Thymus (tissue), 11 donors: ENCODE measurements around the gene IL21R. TPM values are rescaled to one million over a fixed set of nuclear protein-coding genes. Genes with fewer than 3 reads are reported as not detected.
"Not testable (repeated sequence)": the region's sequence is repeated elsewhere in the genome, so short reads cannot be mapped to it uniquely, and the experiment has no call there.

Source experiments
- DNase-seq, 9 donors: peaks; one replicate each; pipeline ENCODE4 v3.0.0-alpha.2; 2013; ENCODE audit warnings: low spot score in 9 of 9, low read depth in 6 of 9, missing footprints in 1 of 9
- H3K27ac ChIP-seq, 2 donors: one replicate each; pipeline ENCODE4 v1.5.1; 2013; ENCODE audit warnings: control low read depth in 1 of 2, low read depth in 1 of 2, low read length in 1 of 2, mild to moderate bottlenecking in 1 of 2, moderate library complexity in 1 of 2
- H3K27me3 ChIP-seq, 2 donors: one replicate each; pipeline ENCODE4 v1.5.1; 2013; ENCODE audit warnings: low read length in 1 of 2; ENCODE audit not compliant: control insufficient read depth in 2 of 2, insufficient read depth in 1 of 2
- H3K36me3 ChIP-seq, 2 donors: one replicate each; pipeline ENCODE4 v1.5.1; 2013; ENCODE audit warnings: low read length in 1 of 2, mild to moderate bottlenecking in 1 of 2, moderate library complexity in 1 of 2; ENCODE audit not compliant: control insufficient read depth in 2 of 2, insufficient read depth in 2 of 2
- H3K4me1 ChIP-seq, 2 donors: one replicate each; pipeline ENCODE4 v1.5.1; 2013; ENCODE audit warnings: low read length in 2 of 2; ENCODE audit not compliant: control insufficient read depth in 2 of 2, insufficient read depth in 2 of 2
- H3K4me3 ChIP-seq, 2 donors: one replicate each; pipeline ENCODE4 v1.5.1; 2013; ENCODE audit warnings: low read length in 2 of 2, control low read depth in 1 of 2, mild to moderate bottlenecking in 1 of 2
- H3K9me3 ChIP-seq, 2 donors: one replicate each; pipeline ENCODE4 v1.5.1; 2013; ENCODE audit warnings: low read length in 1 of 2, mild to moderate bottlenecking in 1 of 2; ENCODE audit not compliant: control insufficient read depth in 2 of 2, insufficient read depth in 1 of 2
- WGBS: extraction: QIAGEN DNeasy Blood & Tissue Kit; methylation state at CpG from one replicate; pipeline ENCODE4 v1.1.7; 2013; 5-methylcytosine and 5-hydroxymethylcytosine counted together
- polyA plus RNA-seq: library from polyadenylated mRNA; stranded (reverse); fragments of 200-250 nt; gene quantifications from one replicate; pipeline ENCODE4 v1.2.3, GENCODE V29; 2013
- total RNA-seq: library from RNA; stranded (reverse); fragments of 120-200 nt; gene quantifications from one replicate; pipeline ENCODE4 v1.2.4, GENCODE V29; 2013
- donor health status: healthy.

IL21R gene
- total and polyA plus RNA-seq, 2 donors = 10.7 to 12.8 TPM

GRCh38 chr16:27428026-27428785 is 26.2 kb downstream of the IL21R start:
- peaks cover 4 to 19% of the 10 kb centered on the region in 2 donors for H3K4me1 ChIP-seq
- 90% methylated on average over 4 of the region's 4 CpGs for WGBS
- H3K27ac ChIP-seq = no peak overlapping the region
- no peak overlapping the region for H3K4me3 ChIP-seq
- peaks cover 4 to 10% of the 10 kb centered on the region in 2 donors for H3K36me3 ChIP-seq
- no peaks in the 10 kb centered on the region for H3K9me3 ChIP-seq
- no peak for DNase-seq
- no peaks in the 10 kb centered on the region for H3K27me3 ChIP-seq

DNA sequence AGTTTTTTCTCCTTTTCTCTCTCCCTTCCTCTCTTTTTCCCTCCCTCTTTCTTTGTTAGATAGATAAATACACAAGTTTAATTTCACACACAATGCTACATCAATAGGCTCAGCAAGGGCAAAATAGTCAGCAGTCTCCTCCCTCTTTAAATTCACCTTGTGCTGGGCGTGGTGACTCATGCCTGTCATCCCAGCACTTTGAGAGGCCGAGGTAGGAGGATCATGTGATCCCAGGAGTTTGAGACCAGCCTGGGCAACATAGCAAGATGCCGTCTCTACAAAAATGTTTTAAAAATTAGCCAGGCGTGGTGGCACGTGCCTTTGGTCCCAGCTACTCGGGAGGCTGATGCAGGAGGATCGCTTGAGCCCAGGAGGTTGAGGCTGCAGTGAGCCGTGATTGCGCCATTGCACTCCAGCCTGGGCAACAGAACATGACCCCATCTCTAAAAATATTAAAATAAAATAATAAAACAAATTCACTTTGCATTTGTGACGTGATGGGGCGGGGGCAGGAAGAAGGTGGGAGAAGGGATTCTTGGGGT is 27.4 kb downstream of the IL21R start:
- no peak for DNase-seq
- H3K36me3 ChIP-seq = peaks cover 9 to 16% of the 10 kb centered on the region in 2 donors
- WGBS = 97% methylated on average over 11 of the region's 11 CpGs
- H3K4me3 ChIP-seq = no peak overlapping the region
- no peaks in the 10 kb centered on the region for H3K9me3 ChIP-seq
- no peaks in the 10 kb centered on the region for H3K27me3 ChIP-seq
- no peak overlapping the region for H3K27ac ChIP-seq
- peaks cover 4 to 19% of the 10 kb centered on the region in 2 donors for H3K4me1 ChIP-seq

- Histone ChIP-seq H3K9me3 (no peaks in the 10 kb centered on the region), H3K4me1 (peaks cover 4 to 19% of the 10 kb centered on the region in 2 donors), H3K27me3 (no peaks in the 10 kb centered on the region), H3K4me3 (no peak overlapping the region), H3K27ac (no peak overlapping the region), H3K36me3 (peaks cover 9 to 17% of the 10 kb centered on the region in 2 donors)
- DNase-seq = no peak
- 75% methylated on average over 16 of the region's 16 CpGs for WGBS
Observed at GRCh38 chr16:27429981-27430441, 28.0 kb downstream of the IL21R start.

DNA sequence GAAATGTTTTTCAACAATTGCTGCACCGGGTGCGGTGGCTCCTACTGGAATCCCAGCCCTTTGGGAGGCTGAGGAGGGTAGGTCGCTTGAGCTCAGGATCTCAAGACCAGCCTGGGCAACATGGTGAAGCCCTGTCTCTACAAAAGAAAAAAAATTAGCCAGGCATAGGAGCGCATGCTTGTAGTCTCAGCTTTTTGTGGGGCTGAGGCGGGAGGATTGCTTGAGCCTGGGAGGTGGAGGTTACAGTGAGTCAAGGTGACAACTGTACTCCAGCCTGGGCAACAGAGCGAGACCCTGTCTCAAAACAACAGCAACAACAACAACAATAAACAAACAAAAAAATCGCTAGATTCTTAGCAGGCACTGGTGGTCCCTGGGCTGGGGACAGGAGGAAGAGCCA is 28.5 kb downstream of the IL21R start:
- H3K27me3 ChIP-seq = no peaks in the 10 kb centered on the region
- no peak overlapping the region for H3K4me3 ChIP-seq
- no peak overlapping the region for H3K27ac ChIP-seq
- H3K36me3 ChIP-seq = peaks cover 9 to 19% of the 10 kb centered on the region in 2 donors
- H3K9me3 ChIP-seq = no peaks in the 10 kb centered on the region
- no peak for DNase-seq
- WGBS = 85% methylated on average over 7 of the region's 7 CpGs
- H3K4me1 ChIP-seq = peaks cover 4 to 19% of the 10 kb centered on the region in 2 donors

DNA sequence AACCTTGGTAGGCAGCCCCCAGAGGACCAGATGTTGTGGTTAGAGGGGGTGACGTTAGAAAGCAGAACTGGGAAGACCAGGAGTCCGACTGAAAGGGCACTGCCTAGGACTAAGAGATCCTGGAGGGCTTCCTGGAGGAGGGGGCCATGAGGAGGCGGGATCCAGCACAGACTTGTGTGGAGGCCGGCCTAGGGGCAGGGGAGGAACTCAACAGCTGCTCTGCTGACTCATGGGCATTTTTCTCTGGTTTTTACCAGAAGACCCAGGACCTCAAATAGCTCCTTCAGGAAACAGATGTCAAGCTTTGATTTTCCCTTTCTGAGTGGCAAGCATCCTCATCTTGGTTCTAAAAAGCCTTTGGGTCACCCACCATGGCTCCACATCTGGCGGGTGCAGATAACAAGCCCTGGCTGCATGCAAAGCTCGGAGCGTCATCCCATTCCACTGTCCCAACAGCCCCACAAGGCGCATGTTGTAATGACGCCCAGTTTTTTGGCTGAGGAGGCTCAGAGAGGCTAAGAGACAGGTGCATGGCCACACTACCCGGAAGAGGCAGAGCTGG is 29.0 kb downstream of the IL21R start:
- no peak overlapping the region for H3K4me3 ChIP-seq
- peaks cover 4 to 19% of the 10 kb centered on the region in 2 donors for H3K4me1 ChIP-seq
- DNase-seq = no peak
- H3K36me3 ChIP-seq = peaks cover 11 to 19% of the 10 kb centered on the region in 2 donors
- WGBS = 10% methylated on average over 10 of the region's 10 CpGs
- no peak overlapping the region for H3K27ac ChIP-seq
- H3K27me3 ChIP-seq = no peaks in the 10 kb centered on the region
- no peaks in the 10 kb centered on the region for H3K9me3 ChIP-seq

DNA sequence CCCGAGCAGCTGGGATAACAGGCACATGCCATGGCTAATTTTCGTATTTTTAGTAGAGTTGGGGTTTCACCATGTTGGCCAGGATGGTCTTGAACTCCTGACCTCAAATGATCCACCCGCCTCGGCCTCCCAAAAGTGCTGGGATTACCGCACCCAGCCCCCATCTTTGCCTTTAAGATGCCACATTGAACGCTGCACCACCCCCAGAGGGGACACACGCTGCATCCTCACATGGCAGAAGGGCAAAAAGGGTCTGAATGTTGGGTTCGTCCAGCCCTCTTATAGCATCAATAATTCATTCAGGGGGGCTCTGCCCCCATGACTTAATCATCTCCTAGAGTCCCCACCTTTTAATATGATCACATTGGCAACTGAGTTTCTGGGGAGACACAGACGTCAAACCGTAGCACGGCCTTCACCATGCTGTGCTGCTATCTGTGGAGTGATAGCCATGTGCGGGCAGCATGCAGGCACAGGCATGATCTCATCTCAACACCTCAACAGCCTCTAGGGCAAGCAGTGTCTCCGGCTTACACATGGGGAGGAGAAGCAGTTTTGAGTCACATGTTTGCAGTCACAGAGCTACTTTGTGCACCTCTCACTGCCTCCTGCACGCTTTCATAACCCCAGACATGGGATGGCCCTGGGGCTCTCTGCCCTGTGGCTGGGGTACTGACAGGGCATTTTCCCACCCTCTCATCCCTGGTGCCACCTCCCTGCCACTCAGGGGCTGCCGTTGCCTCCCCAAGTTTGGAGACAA is 30.0 kb downstream of the IL21R start:
- H3K4me1 ChIP-seq = peaks cover 4 to 19% of the 10 kb centered on the region in 2 donors
- no peak overlapping the region for H3K4me3 ChIP-seq
- H3K27me3 ChIP-seq = no peaks in the 10 kb centered on the region
- H3K9me3 ChIP-seq = no peaks in the 10 kb centered on the region
- H3K36me3 ChIP-seq = peaks cover 13 to 19% of the 10 kb centered on the region in 2 donors
- 86% methylated on average over 15 of the region's 15 CpGs for WGBS
- no peak for DNase-seq
- no peak overlapping the region for H3K27ac ChIP-seq

GRCh38 chr16:27432558-27432957 is 30.6 kb downstream of the IL21R start:
- 73% methylated on average over 6 of the region's 6 CpGs for WGBS
- no peak overlapping the region for H3K4me3 ChIP-seq

DNA sequence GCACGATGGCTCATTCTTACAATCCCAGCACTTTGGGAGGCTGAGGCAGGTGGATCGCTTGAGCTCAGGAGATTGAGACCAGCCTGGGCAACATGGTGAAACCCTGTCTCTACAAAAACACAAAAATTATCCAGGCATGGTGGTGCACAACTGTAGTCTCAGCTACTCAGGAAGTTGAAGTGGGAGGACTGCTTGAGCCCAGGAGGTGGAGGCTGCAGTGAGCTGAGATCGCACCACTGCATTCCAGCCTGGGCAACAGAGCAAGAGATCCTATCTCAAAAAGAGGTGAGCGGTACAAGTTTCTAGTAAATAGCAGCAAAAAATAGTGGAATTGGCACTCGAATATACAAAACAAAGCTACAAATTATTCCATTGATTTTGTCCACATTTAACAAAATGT is 31.2 kb downstream of the IL21R start:
- H3K27ac ChIP-seq, H3K9me3 ChIP-seq, H3K4me3 ChIP-seq, H3K27me3 ChIP-seq, DNase-seq: not testable (repeated sequence)
- Histone ChIP-seq H3K36me3 (peaks cover 19 to 28% of the 10 kb centered on the region in 2 donors), H3K4me1 (peaks cover 4 to 19% of the 10 kb centered on the region in 2 donors)
- 79% methylated on average over 5 of the region's 5 CpGs for WGBS

More at GRCh38 chr16:27432558-27432957, 30.6 kb downstream of the IL21R start:
- H3K4me1 ChIP-seq = peaks cover 4 to 19% of the 10 kb centered on the region in 2 donors
- H3K36me3 ChIP-seq = peaks cover 19 to 22% of the 10 kb centered on the region in 2 donors
- DNase-seq = no peak
- no peaks in the 10 kb centered on the region for H3K9me3 ChIP-seq
- no peak overlapping the region for H3K27ac ChIP-seq
- H3K27me3 ChIP-seq = no peaks in the 10 kb centered on the region
